OCI-LY3 (cell line): ENCODE results near the gene MPND.
A peak's percentile ranks its signal among the peaks of the same experiment; 100 is the strongest.

Experiments used
- H2AFZ ChIP-seq: fragments of 200-600, 300-600 bp; shearing (Covaris generic); 2 replicates; pipeline ENCODE4 v1.6.0; 2014; ENCODE audit warnings: antibody characterized with exemption, low read depth, low read length
- H3K27ac ChIP-seq: fragments of 200-600, 300-600 bp; sonication (generic); 2 replicates; pipeline ENCODE4 v1.5.1; 2014; ENCODE audit warnings: mild to moderate bottlenecking, low read length, moderate library complexity, mixed read lengths
- H3K27me3 ChIP-seq: fragments of 200-600, 300-600 bp; sonication (generic); 2 replicates; pipeline ENCODE4 v1.6.1; 2014; ENCODE audit warnings: low read depth, low read length, mixed read lengths
- H3K36me3 ChIP-seq: fragments of 200-600, 300-600 bp; sonication (generic); replicated peaks from 2 replicates; pipeline ENCODE3; 2014; ENCODE audit warnings: low read depth, low read length, mixed read lengths
- H3K4me1 ChIP-seq: fragments of 300-600, 200-600 bp; sonication (generic); 2 replicates; pipeline ENCODE4 v1.6.1; 2014; ENCODE audit warnings: low read length, mixed read lengths
- H3K4me2 ChIP-seq: fragments of 200-600, 300-600 bp; sonication (generic); 2 replicates; pipeline ENCODE4 v1.6.1; 2014; ENCODE audit warnings: low read length, mixed read lengths
- H3K4me3 ChIP-seq: fragments of 300-600, 200-600 bp; sonication (generic); 2 replicates; pipeline ENCODE4 v1.5.1; 2014; ENCODE audit warnings: antibody characterized with exemption, mild to moderate bottlenecking, low read length, moderate library complexity
- H3K79me2 ChIP-seq: fragments of 300-600, 200-600 bp; shearing (Covaris generic); 2 replicates; pipeline ENCODE4 v1.6.1; 2014; ENCODE audit warnings: mild to moderate bottlenecking, low read length, mixed read lengths
- H3K9ac ChIP-seq: fragments of 300-600, 200-600 bp; shearing (Covaris generic); 2 replicates; pipeline ENCODE4 v1.6.0; 2014; ENCODE audit warnings: mild to moderate bottlenecking, low read length, moderate library complexity
- H3K9me3 ChIP-seq: fragments of 200-600, 300-600 bp; shearing (Covaris generic); 2 replicates; pipeline ENCODE4 v1.6.1; 2014; ENCODE audit warnings: low read length, mixed read lengths; ENCODE audit not compliant: insufficient read depth
- H4K20me1 ChIP-seq: fragments of 200-600, 300-600 bp; sonication (generic); 2 replicates; pipeline ENCODE4 v1.6.1; 2016; ENCODE audit warnings: low read length, mixed read lengths; ENCODE audit not compliant: insufficient read depth
- CTCF ChIP-seq: fragments of 200-600, 300-600 bp; sonication (generic); IDR thresholded peaks from 2 replicates; pipeline ENCODE4 v1.5.1; 2014; ENCODE audit warnings: antibody characterized with exemption, low read length, low read depth
- EZH2phosphoT487 ChIP-seq: fragments of 200-600 bp; shearing (Covaris generic); IDR thresholded peaks from 2 replicates; pipeline ENCODE4 v1.6.1; 2018; ENCODE audit warnings: antibody characterized with exemption, mixed run types, low read depth

MPND gene

GRCh38 chr19:4365791-4366665 is 22.7 kb downstream of the MPND start:
- H3K27me3 ChIP-seq: no peaks in the 10 kb centered on the region
- peaks cover 24% of the 10 kb centered on the region for H3K79me2 ChIP-seq
- no peak for TF ChIP-seq CTCF
- no peak for TF ChIP-seq EZH2phosphoT487
- H3K27ac ChIP-seq: no peak overlapping the region
- H3K4me1 ChIP-seq: peaks cover 31% of the 10 kb centered on the region
- no peaks in the 10 kb centered on the region for H3K9me3 ChIP-seq
- no peak overlapping the region for H3K4me2 ChIP-seq
- H4K20me1 ChIP-seq: 0 out of 2 replicates have a peak, but pooled peaks cover 8% of the 10 kb centered on the region
- H2AFZ ChIP-seq: no peak overlapping the region
- H3K9ac ChIP-seq: no peak overlapping the region
- H3K4me3 ChIP-seq: no peak overlapping the region
- peaks cover 21% of the 10 kb centered on the region for H3K36me3 ChIP-seq

- no peak overlapping the region for H3K4me3 ChIP-seq
- TF ChIP-seq CTCF (no peak), EZH2phosphoT487 (no peak)
- no peak overlapping the region for H3K4me2 ChIP-seq
- no peak overlapping the region for H2AFZ ChIP-seq
- peaks cover 31% of the 10 kb centered on the region for H3K79me2 ChIP-seq
- peaks cover 38% of the 10 kb centered on the region for H3K4me1 ChIP-seq
- H3K36me3 ChIP-seq: peaks cover 25% of the 10 kb centered on the region
- 0 out of 2 replicates have a peak, but pooled peaks cover 10% of the 10 kb centered on the region for H4K20me1 ChIP-seq
- H3K27ac ChIP-seq: no peak overlapping the region
- no peak overlapping the region for H3K9ac ChIP-seq
- H3K27me3 ChIP-seq: no peaks in the 10 kb centered on the region
- no peaks in the 10 kb centered on the region for H3K9me3 ChIP-seq
These were observed 23.4 kb downstream of the MPND start for GRCh38 chr19:4366666-4367335.

GRCh38 chr19:4367336-4367723 is 24.0 kb downstream of the MPND start:
- H3K4me1 ChIP-seq: peaks cover 43% of the 10 kb centered on the region
- peaks cover 37% of the 10 kb centered on the region for H3K79me2 ChIP-seq
- no peaks in the 10 kb centered on the region for H3K27me3 ChIP-seq
- no peak overlapping the region for H3K4me3 ChIP-seq
- no peak overlapping the region for H2AFZ ChIP-seq
- no peak overlapping the region for H3K4me2 ChIP-seq
- no peak for TF ChIP-seq EZH2phosphoT487
- no peak for TF ChIP-seq CTCF
- no peak overlapping the region for H3K9ac ChIP-seq
- 0 out of 2 replicates have a peak, but pooled peaks cover 10% of the 10 kb centered on the region for H4K20me1 ChIP-seq
- peaks cover 20% of the 10 kb centered on the region for H3K36me3 ChIP-seq
- no peak overlapping the region for H3K27ac ChIP-seq
- H3K9me3 ChIP-seq: no peaks in the 10 kb centered on the region

- peaks cover 41% of the 10 kb centered on the region for H3K79me2 ChIP-seq
- TF ChIP-seq CTCF (no peak), EZH2phosphoT487 (no peak)
- H3K27ac ChIP-seq: peak overlapping the region; percentile 90
- no peaks in the 10 kb centered on the region for H3K27me3 ChIP-seq
- no peak overlapping the region for H3K4me3 ChIP-seq
- H3K9me3 ChIP-seq: no peaks in the 10 kb centered on the region
- no peak overlapping the region for H3K4me2 ChIP-seq
- H2AFZ ChIP-seq: no peak overlapping the region
- peaks cover 19% of the 10 kb centered on the region for H3K36me3 ChIP-seq
- no peak overlapping the region for H3K9ac ChIP-seq
- H3K4me1 ChIP-seq: peaks cover 43% of the 10 kb centered on the region
- H4K20me1 ChIP-seq: 0 out of 2 replicates have a peak, but pooled peaks cover 10% of the 10 kb centered on the region
These were observed 24.4 kb downstream of the MPND start for GRCh38 chr19:4367781-4368127.
